Medulla oblongata (tissue), 1 donor: ENCODE results near the gene LPCAT1.
"Not testable (repeated sequence)": the region's sequence is repeated elsewhere in the genome, so short reads cannot be mapped to it uniquely, and the experiment has no call there.

Experiments
- DNase-seq: peaks from one replicate; pipeline ENCODE4 v3.0.0-alpha.2; 2015; ENCODE audit errors: extremely low spot score

Gene LPCAT1

DNA sequence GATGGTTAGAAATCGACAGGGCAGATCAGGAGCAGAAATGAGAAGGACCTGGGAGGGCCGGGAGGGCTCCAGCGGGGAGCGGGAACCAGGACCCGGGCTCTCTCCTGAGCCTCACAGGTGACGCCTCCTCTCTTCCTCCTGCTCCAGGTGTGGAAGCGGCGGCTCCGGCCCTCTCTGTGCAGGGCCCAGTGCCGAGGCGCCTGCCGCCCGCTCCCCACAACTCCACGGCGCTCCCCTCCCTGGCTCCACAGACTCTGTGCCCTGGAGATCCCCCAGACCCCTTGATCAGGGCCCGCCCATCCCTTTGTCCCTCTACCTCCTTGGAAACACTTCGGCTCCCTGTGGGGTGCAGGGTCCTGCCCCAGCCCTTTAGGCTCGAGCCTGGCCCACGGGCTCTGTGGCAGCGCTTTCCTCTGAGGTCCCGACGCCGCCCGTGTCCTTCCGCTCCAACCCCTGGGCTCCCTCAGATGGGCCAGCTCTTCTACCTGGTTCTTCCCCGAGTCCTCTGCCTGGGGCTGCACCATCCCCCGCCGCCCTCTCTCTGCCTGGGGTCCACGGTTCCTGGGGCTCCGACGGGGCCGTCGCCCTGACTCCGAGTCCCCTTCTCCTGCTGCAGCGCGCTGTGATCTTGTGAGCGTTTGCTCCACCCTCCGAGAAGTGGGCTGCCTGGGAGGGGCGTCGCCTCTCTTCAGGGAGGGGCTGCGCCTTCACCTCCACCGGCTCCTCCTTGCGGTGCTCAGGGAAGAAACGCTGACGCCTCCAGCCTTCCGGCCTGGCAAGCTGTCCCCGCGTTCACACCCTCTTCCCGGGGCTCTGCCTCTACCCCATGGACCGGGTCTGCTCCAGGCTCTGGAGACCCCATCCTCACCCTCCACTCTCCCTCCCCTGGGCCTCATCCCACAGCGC lies 56.2 kb downstream of the LPCAT1 start:
- no peak for DNase-seq

DNA sequence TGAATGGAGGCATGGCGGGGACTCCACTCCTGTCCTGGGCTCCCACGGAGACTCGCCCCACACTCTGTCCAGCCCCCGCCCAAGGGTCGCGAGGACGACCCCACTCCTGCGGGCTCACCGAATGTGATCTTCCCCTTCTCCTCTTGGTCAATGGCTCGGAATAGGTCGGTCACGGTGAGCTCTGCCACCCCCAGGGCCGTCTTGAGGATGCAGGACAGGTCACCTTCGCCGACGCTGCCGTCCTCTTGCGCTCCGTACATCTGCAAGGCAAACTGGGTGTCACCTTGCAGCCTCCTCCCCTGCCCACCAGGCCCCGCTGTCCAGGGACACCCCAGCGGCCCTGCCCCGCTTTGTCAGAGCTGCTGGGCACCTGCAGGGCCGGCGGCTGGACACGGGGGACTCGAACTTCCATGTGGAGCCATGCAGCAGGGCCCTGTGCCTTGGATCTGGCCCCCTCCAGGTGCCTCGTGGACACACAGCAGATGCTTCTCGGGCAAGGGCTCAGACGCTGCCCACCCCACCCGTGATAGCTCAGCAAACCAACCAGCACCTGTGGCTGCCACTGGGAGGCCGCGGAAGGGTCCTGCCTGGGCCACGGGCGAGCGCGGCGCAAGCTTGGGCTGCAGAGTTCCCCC lies 57.0 kb downstream of the LPCAT1 start:
- DNase-seq = no peak

DNA sequence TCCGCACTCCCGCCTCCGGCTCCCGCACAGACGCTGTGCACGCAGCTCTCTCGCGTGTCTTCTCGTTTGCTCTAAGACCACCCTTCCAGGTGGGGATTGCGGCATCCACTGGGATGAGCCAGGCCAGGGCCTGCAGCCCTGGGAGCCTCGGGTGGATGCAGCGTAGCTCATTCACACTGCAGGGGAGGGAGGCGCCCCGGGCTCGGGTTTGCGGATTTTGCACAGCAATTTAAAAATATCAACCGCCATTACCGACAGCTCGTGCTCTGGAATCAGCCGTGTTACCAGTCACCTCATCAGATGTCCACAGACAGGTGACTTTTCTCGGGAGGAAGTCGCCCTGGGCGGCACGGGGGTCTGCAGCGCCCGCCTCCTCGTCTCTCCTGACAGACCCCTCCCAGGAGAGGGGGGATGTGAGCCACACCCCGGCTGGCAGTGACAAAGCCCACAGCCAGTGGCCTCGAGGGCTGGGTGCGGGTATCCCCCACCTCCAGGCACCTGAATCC lies 57.7 kb downstream of the LPCAT1 start:
- no peak for DNase-seq

DNA sequence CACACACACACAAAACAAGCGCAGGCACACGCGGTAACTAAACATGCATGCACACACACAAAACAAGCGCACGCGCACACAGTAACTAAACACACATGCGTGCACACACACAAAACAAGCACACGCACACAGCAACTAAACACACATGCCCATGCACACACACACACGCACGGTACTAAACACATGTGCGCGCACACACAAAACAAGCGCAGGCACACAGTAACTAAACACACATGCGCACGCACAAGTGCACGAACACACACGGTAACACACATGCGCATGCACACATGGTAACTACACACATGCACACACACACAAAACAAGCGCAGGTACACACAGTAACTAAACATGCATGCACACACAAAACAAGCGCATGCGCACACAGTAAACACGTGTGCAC lies 58.6 kb downstream of the LPCAT1 start:
- no peak for DNase-seq

DNA sequence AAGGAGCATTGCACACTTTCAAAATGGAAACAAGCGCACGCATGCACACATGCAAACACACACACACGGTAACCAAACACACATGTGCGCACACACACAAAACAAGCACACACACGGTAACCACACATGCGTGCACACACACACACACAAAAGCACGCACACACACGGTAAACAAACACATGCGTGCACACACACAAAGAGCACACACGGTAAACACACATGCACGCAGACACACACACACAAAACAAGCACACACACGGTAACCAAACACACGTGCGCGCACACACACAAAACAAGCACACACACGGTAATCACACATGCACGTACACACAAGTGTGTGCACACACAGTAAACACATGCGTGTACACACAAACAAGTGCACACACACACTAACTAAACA lies 59.2 kb downstream of the LPCAT1 start:
- DNase-seq = no peak

DNA sequence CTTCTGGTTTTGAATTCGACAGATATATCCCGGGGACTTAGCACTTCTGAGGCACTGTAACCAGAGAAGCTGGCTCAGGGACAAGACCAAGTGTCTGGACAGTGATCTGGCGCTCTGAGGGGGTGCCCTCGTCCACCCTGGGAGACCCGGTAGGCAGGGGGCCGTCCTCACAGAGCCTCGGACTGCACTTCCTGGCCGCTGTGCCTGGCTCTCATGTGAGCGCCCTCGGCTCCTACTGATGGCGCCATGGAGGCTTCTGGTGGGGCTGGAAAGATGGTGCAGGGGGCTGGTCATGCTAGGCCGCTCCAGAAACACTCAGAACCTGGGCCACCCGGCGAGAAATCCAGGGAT lies 59.7 kb downstream of the LPCAT1 start:
- DNase-seq = no peak

DNA sequence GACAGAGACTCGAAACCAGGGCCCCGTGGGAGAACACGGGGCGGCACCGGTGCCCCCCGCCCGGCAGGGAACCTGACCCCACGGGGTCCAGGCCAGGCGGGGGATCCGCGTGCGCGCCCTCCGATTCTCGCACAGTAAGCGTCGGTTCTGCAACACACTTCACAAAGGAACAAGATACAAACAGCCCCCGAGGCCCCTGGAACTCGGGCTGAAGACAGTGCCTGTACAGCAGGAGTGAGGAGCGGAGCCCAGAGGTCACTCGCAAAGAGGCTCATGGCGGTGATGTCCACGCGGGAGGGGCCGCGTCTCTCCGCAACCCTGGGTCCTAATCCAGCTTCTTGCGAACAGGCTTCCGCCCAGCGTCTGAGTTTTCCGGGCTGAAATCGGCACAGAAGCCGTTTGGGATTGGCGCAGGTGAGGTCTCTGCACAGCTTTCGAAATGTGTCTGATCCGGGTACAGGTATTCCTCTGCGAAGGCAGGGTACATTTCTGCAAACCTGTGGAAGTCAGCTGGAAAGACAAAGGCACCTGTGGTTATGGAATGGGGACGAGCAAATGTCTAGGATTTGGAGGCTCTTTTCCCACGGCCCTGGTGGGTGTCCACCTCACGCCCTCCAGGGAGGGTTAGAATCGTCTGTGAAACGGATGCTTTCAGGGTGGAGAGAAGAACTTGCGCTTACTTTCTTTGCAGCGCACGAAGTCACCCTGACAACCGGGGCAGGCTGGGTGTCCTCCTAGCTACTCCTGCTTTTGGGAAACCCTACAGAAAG lies 60.2 kb downstream of the LPCAT1 start:
- DNase-seq = no peak

DNA sequence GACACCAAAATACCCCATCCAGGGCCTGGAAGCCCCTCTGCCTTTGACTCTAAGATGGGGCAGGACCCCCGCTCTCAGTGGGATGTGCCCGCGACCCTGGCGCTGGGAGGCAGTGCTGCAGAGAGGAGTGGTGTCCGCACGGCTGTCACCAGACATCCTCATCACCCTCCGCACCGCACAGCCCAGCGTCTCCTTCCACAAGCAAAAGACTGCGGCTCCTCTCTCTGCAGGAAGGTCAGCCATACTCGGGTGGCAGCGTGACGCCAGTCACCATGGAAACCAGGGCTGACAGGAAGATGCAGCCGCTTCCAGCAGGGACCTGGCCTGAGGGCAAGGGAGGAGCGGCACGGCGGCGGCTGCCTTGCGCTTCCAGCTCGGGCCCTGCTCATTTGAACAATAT lies 61.4 kb downstream of the LPCAT1 start:
- DNase-seq = no peak

DNA sequence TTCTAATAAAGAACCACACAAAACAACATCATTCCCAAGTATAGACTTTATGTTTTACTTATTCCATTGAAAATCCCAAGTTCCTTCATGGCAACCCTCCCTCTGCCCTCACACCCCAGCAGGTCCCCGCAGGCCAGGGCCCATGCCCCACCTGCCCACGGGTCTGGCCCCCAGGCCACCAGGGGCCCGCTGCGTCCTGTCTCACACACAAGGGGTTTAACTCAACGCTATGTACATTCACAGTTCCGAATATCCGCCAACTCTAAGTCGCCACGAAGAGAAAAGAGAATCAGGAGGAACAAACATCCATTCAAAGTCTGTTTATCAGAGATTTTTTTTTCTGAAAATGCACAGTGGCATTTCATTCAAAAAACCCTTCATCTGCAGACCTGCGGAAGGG lies 62.4 kb downstream of the LPCAT1 start:
- no peak for DNase-seq

DNA sequence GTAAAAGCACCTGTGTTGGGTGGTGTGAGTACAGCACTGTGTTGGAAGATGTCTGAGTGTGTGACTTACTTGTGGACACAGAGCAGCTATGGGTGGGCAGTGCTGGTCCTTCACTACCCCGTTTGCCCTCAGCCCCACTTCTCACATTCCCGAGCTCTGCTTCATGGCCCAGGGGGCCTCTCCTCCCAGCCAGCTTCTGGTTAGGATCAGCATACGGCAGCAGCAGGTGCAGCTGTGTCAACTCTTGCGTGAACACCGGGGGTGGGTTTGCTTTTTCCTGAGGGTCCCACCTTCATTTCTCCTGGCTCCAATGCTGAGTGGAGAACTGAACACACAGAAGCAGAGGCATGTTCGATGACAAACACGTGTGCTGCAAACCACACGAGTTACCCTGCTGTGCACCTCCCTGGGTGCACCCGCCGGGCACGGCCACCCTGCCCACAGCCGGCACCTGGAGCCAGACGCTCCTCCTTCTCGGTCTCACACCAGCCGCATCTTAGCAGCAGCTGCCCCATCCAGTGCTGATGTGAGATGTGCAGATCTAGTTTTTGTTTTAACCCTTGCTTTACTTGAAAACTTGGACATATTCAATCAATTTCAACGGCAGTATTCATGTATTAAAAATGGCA lies 63.6 kb downstream of the LPCAT1 start:
- DNase-seq = no peak

DNA sequence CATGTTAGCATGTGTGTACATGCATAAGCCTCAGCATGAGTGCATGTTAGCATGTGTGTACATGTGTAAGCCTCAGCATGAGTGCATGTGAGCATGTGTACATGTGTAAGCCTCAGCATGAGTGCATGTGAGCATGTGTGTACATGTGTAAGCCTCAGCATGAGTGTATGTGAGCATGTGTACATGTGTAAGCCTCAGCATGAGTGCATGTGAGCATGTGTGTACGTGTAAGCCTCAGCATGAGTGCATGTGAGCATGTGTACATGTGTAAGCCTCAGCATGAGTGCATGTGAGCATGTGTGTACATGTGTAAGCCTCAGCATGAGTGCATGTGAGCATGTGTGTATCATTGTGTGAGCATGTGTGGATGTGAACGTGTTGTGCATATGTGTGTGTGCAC lies 64.3 kb downstream of the LPCAT1 start:
- not testable (repeated sequence) for DNase-seq

DNA sequence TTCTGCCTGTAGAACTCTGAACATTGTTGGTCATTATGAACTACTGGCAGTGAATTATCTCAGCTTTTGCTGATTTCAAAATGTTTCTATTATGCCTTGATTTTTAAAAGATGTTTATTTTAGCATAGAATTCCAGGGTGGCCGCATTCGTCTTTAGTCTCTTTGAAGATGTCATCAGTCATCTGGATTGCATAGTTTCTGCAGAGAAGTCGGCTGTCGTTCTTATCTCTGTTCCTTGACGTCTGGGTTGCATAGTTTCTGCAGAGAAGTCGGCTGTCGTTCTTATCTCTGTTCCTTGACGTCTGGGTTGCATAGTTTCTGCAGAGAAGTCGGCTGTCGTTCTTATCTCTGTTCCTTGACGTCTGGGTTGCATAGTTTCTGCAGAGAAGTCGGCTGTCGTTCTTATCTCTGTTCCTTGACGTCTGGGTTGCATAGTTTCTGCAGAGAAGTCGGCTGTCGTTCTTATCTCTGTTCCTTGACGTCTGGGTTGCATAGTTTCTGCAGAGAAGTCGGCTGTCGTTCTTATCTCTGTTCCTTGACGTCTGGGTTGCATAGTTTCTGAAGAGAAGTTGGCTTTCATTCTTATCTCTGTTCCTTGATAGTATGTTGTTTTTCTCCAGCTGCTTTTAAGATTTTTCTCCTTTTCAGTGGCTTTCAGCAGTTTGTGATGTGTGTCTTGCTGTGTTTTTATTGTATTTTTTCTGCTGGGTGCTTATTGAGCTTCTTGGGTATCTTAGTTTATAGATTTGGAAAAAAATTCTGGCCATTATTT lies 67.5 kb downstream of the LPCAT1 start:
- not testable (repeated sequence) for DNase-seq

DNA sequence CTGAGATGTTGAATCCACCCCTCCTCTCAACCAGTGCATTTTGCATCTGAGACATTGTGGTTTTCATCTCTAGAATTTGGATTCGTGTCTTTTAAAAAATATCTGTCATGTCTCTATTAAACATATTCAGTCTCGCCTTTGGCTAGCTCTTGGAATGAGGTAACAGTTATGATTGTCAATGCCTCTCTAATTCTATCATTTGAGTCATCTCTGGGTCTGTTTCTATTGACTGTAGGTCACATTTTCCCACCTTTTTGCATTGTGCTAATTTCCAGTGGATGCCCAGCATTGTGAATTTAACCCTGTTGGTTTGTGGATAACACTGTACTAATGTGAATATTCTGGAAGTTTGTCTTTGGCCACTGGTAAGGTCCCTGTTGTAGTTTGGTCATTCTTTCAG lies 70.1 kb downstream of the LPCAT1 start:
- DNase-seq = no peak

DNA sequence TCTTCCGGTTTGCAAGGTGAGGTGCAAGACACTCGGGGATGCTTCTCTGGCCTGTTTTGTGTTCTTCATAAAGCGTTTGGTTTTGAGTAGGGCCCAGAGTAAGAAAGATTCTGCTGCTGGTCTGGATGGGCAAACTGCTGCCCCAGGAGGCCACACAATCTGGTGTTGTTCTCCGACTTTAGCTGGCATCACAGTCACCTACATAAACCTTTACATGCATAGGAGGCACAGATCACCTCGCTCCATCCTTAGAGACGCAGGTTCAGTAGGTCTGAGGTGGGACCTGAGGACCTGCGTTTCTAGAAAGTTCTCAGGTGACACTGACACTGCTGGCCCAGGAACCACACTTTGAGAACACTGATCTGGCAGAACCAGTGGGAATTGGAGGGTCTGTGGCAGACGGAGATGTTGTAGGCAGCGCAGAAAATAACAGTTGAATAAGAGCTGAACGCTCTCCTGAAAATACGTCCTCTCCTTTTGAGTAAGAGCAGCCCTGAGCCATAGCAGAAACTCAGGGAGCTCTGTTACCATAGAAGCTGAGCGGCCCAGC lies 74.6 kb downstream of the LPCAT1 start:
- no peak for DNase-seq

DNA sequence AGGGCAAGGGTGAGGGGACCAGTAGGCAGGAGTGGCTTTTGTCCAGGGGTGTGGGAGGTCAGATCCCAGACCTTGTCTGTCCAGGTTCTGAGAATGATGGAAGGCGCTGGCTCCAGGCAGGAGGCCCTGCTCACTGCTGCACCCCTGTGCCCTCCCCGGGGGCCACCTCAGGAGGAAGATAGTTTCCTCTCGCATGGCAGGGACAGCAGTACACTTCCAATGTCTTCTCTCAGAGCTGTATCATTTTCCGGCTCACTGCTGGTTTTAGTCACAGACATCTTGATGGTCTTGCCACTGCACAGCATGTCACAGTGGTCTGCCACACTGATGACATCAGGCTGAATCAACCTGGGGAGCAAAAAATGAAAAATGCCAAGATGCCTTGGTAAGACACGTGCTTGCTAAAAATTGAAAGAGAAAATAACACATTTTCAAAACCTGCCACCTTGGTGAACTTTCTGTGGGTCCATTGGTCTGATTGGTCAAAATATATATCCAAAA lies 75.2 kb downstream of the LPCAT1 start:
- no peak for DNase-seq

DNA sequence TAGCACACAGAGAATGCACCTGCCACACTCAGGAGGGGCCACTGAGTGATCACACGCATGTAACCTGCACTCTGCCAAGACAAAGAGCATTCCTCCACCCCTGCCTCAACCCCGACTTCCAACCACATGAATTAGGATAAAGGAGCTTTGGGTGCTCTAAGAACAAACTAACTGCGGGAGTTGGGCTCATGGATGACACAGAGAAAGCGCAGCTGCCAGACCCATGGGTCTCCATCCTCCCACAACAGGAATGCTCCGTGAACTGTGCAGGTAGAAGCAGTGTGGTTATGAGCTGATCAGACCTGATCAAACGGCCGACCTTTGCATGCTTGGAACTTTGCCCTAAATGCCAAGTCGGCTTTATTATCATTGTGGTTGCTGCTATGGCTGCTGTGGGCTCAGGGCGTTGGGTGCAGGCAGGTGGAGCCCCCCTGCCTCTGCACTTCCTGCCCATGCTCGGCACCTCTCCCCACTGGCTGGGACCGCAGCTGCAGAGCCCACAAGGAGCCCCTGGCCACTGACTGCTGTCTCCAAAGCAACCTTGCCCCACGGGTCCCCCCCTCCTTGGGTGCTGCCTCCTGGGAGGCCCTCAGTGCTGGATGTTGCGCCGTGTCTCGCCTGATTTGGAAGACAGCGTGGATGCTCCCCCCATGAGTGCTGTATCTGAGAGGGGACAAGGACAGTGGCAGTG lies 75.9 kb downstream of the LPCAT1 start:
- no peak for DNase-seq

DNA sequence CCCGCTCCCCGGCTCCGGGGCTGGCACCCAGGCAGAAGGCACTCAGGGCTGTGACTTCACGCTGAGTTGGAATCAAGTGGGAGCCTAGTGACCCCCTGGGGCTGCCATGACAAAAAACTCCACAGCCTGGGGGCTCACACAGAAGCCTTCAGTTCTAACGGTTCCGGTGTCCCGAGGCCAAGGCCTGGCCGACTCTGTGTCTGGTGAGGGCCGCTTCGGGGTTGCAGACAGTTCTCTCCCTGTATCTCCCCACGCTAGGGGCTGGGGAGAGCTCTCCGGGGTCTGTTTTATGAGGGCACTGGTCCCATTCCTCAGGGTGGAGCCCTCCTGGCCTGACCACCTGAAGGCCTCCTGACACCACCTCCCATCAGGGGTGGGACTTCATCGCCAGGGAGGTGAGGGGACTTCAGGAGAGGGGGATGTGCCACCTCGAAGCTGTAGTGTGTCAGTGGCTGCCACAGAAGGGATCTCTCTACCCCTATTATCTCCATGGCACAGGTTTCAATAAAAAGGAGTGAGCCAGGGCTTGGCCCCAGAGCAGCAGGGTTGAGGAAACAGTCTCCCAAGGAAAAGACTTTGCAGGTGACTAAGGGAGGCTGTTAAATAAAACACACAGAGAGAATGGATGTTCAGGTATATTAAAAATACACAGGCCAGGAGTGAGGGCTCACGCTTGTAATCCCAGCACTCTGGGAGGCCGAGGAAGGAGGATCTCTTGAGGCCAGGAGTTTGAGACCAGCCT lies 77.0 kb downstream of the LPCAT1 start:
- DNase-seq = no peak

DNA sequence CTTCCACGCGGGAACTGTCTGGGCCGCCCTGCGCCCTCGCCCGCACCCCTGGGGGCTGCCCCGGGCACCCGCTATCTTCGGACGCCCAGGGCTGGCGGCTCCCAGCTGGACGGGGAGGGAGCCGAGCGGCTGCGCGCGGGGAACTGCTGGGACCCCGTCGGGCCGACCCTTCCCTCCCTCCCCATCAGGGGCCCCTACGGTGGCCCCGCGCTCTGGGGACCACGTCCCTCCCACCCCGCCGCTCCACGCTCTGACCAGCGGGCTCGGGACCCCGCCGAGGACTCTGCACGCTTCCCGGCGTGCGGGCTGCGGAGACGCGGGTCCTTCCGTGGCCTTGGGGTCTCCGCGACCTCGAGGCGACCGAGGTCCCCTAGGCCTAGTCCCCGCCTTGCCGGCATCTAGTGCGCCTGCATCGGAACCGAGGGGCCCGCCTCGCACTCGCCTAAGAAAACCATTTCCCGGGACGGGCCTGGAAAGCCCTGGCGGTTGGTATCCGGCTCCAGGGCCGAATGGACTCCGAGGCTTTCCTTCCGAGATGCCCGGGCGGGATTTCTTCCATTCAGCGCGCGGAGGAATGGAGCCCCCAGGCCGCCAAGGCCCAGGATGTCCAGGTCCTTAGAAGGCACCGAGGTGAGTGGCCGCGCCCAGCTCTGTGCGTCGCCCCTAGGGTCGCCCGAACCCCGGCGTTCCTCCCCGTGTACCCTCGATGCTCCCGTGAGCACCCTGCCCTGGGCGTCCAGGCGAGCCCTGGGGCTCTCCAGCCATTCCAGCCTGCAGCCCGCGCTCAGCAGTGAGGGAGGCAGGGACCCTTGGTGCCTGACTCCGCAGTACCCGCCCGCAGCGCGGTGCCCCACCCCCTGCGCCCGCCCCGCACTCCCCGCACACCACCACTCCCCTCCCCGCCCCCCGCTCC lies 77.8 kb downstream of the LPCAT1 start:
- no peak for DNase-seq
